Measurements from ENCODE around the gene LYST. TPM values are rescaled to one million over a fixed set of nuclear protein-coding genes. Genes with fewer than 3 reads are reported as not detected.

The LYST gene
- total and polyA plus RNA-seq, 2 of the 4 experiments (the other 2 are of a cell fraction), result 2.2 to 7.2 TPM

GRCh38 chr1:235644693-235645305, 221.9 kb downstream of the LYST start:
- ATAC-seq (ENCODE audit: low read depth) (no peak), DNase-seq (no peak)
- no peaks in the 10 kb centered on the region for H3K36me3 ChIP-seq (ENCODE audit: control insufficient read depth, insufficient read depth, low read length)

More at GRCh38 chr1:235644693-235645305, 221.9 kb downstream of the LYST start:
- Histone ChIP-seq H2BK5ac (ENCODE audit: low read depth, low read length, poor library complexity, severe bottlenecking) (no peak overlapping the region), H4K20me1 (ENCODE audit: insufficient read depth, low read length) (0 out of 2 replicates have a peak, but pooled peaks cover 3% of the 10 kb centered on the region), H2BK120ac (ENCODE audit: low read depth, low read length) (no peak overlapping the region), H3K4me1 (ENCODE audit: control insufficient read depth, insufficient read depth, low read length) (no peaks in the 10 kb centered on the region), H4K91ac (ENCODE audit: insufficient read depth, low read depth, low read length) (no peak overlapping the region), H3K9me1 (ENCODE audit: insufficient read depth, low read length) (peaks cover 3% of the 10 kb centered on the region; the same call in 1 of the 2 replicates), H2AK9ac (replicated peaks; ENCODE audit: low read depth, low read length, poor library complexity) (no peak overlapping the region), H3K4me3 (ENCODE audit: insufficient read depth, low read depth, low read length) (no peak overlapping the region), H2BK15ac (ENCODE audit: low read depth, low read length) (no peak overlapping the region), H3K18ac (ENCODE audit: low read depth, low read length) (no peak overlapping the region), H3K27ac (ENCODE audit: insufficient read depth, low read length) (no peak overlapping the region), H3K56ac (ENCODE audit: extremely low read depth, insufficient read depth, low read length) (no peak overlapping the region), H3K4me2 (ENCODE audit: low read depth, low read length) (no peak overlapping the region), H2AK5ac (ENCODE audit: low read depth, low read length) (no peak overlapping the region), H3K23ac (ENCODE audit: low read depth, low read length) (no peak overlapping the region), H3K27me3 (ENCODE audit: control insufficient read depth, insufficient read depth, low read length) (peaks cover 22% of the 10 kb centered on the region), H3K14ac (replicated peaks; ENCODE audit: low read depth, low read length) (no peak overlapping the region), H3K9me3 (ENCODE audit: control insufficient read depth, insufficient read depth, low read length) (no peaks in the 10 kb centered on the region), H3K4ac (ENCODE audit: low read depth, low read length) (no peak overlapping the region), H3K9ac (ENCODE audit: low read depth, low read length) (no peak overlapping the region), H2BK20ac (ENCODE audit: low read depth, low read length) (no peak overlapping the region), H4K5ac (ENCODE audit: low read depth, low read length) (no peak overlapping the region), H4K8ac (ENCODE audit: low read depth in 2 of 2, low read length in 2 of 2) (no peak overlapping the region), H3K79me1 (ENCODE audit: low read depth in 1 of 2, low read length in 2 of 2) (no peaks in the 10 kb centered on the region), H2AFZ (replicated peaks; ENCODE audit: low read length, poor library complexity) (no peak overlapping the region)
- in situ Hi-C loops (cut with MboI; ENCODE audit: low sequenced_read_pairs) (no loop called here), intact Hi-C loops (cut with micrococcal nuclease) (no loop called here), dilution Hi-C loops (cut with HindIII; ENCODE audit: low sequenced_read_pairs, unreplicated experiment) (no loop called here)
- BruUV-seq (replicated peaks), result no TSS peak
- no peak for TF ChIP-seq MAZ (IDR thresholded peaks at IDR 0.05; ENCODE audit: borderline replicate concordance, low read depth, low read length)
- no peak for TF ChIP-seq SMC3 (IDR thresholded peaks at IDR 0.05; ENCODE audit: low read depth, low read length)
- no peak for TF ChIP-seq BHLHE40 (IDR thresholded peaks at IDR 0.05; ENCODE audit: low read depth, low read length)
- no peak for TF ChIP-seq CEBPB (IDR thresholded peaks at IDR 0.05; ENCODE audit: low read depth, low read length)
- TF ChIP-seq USF2 (IDR thresholded peaks at IDR 0.05; ENCODE audit: low read depth, low read length), result no peak
- no peak for TF ChIP-seq RCOR1 (IDR thresholded peaks at IDR 0.05; ENCODE audit: insufficient replicate concordance, low read length)
- no peak for TF ChIP-seq ELK1 (IDR thresholded peaks at IDR 0.05; ENCODE audit: borderline replicate concordance, low read depth, low read length)
- no peak for TF ChIP-seq FOS (IDR thresholded peaks at IDR 0.05; ENCODE audit: low read depth, low read length)
- TF ChIP-seq MAFK (IDR thresholded peaks at IDR 0.05; ENCODE audit: low read depth, low read length), result no peak
- TF ChIP-seq RFX5 (IDR thresholded peaks at IDR 0.05; ENCODE audit: low read depth, low read length), result no peak
- no peak for TF ChIP-seq RAD21 (IDR thresholded peaks at IDR 0.05; ENCODE audit: low read length)
- no peak for TF ChIP-seq NFE2L2 (IDR thresholded peaks at IDR 0.05; ENCODE audit: low read depth, low read length)
- no peak for TF ChIP-seq MXI1 (IDR thresholded peaks at IDR 0.05; ENCODE audit: borderline replicate concordance, low read depth, low read length)
- TF ChIP-seq CHD1 (IDR thresholded peaks at IDR 0.05; ENCODE audit: low read depth, low read length), result no peak
- no peak for TF ChIP-seq CTCF (conservative IDR thresholded peaks at IDR 0.05; ENCODE audit: low read depth, low read length)
- TF ChIP-seq POLR2A (IDR thresholded peaks at IDR 0.05; ENCODE audit: low read depth, low read length), result no peak
- POLR2A ChIA-PET (ENCODE audit: unreplicated experiment), result no interaction called here
- 72% methylated on average over 2 of the region's 13 CpGs; no CpG with 5 or more reads in 1 of the 2 experiments for WGBS, 2 experiments (ENCODE audit: extremely low coverage in 2 of 2, insufficient read length in 1 of 2)
- CTCF ChIA-PET, result no interaction called here

All from IMR-90 (cell line).